ENCODE data around the gene ATP9B.

ATP9B gene

GRCh38 chr18:79251021-79251420, 181.8 kb downstream of the ATP9B start:
- Histone ChIP-seq H3K4me1 (ENCODE audit: insufficient read depth, low read length, poor library complexity, severe bottlenecking) (peaks cover 2% of the 10 kb centered on the region), H3K9me2 (replicated peaks; ENCODE audit: low read depth, low read length) (no peaks in the 10 kb centered on the region), H3K9ac (ENCODE audit: low read depth, low read length, poor library complexity, severe bottlenecking) (no peak overlapping the region), H3K79me2 (ENCODE audit: insufficient read depth, low read length) (no peaks in the 10 kb centered on the region), H3F3A (ENCODE audit: low read depth) (no peaks in the 10 kb centered on the region), H3K4me3 (ENCODE audit: low read length, poor library complexity, severe bottlenecking) (no peak overlapping the region), H3K9me3 (ENCODE audit: insufficient read depth, low read depth, low read length) (no peaks in the 10 kb centered on the region), H3K27me3 (ENCODE audit: insufficient read depth, low read length, poor library complexity, severe bottlenecking) (no peaks in the 10 kb centered on the region), H3K36me3 (ENCODE audit: insufficient read depth, low read length) (peaks cover 3% of the 10 kb centered on the region; the same call in 1 of the 2 replicates), H3K4me2 (ENCODE audit: low read depth, low read length, poor library complexity, severe bottlenecking) (no peak overlapping the region), H4K20me1 (ENCODE audit: insufficient read depth, low read length, poor library complexity, severe bottlenecking) (peaks cover 6% of the 10 kb centered on the region), H2AFZ (ENCODE audit: low read length) (no peak overlapping the region)
- no peak for TF ChIP-seq CTCF (conservative IDR thresholded peaks at IDR 0.05; ENCODE audit: low read length)
- no peak for TF ChIP-seq EZH2phosphoT487 (IDR thresholded peaks at IDR 0.05; ENCODE audit: borderline replicate concordance)

GRCh38 chr18:79252904-79253633, 183.9 kb downstream of the ATP9B start:
- H3K9me3 ChIP-seq (ENCODE audit: insufficient read depth, low read depth, low read length) = no peaks in the 10 kb centered on the region
- no peaks in the 10 kb centered on the region for H3F3A ChIP-seq (ENCODE audit: low read depth)
- no peaks in the 10 kb centered on the region for H3K79me2 ChIP-seq (ENCODE audit: insufficient read depth, low read length)
- H3K9ac ChIP-seq (ENCODE audit: low read depth, low read length, poor library complexity, severe bottlenecking) = no peak overlapping the region
- H3K4me1 ChIP-seq (ENCODE audit: insufficient read depth, low read length, poor library complexity, severe bottlenecking) = peaks cover 11% of the 10 kb centered on the region
- peaks cover 3% of the 10 kb centered on the region; the same call in 1 of the 2 replicates for H3K36me3 ChIP-seq (ENCODE audit: insufficient read depth, low read length)
- TF ChIP-seq CTCF (conservative IDR thresholded peaks at IDR 0.05; ENCODE audit: low read length) = no peak
- TF ChIP-seq EZH2phosphoT487 (IDR thresholded peaks at IDR 0.05; ENCODE audit: borderline replicate concordance) = no peak
- H4K20me1 ChIP-seq (ENCODE audit: insufficient read depth, low read length, poor library complexity, severe bottlenecking) = no peaks in the 10 kb centered on the region
- no peak overlapping the region for H3K4me3 ChIP-seq (ENCODE audit: low read length, poor library complexity, severe bottlenecking)
- no peaks in the 10 kb centered on the region for H3K9me2 ChIP-seq (replicated peaks; ENCODE audit: low read depth, low read length)
- no peak overlapping the region for H2AFZ ChIP-seq (ENCODE audit: low read length)
- no peaks in the 10 kb centered on the region for H3K27me3 ChIP-seq (ENCODE audit: insufficient read depth, low read length, poor library complexity, severe bottlenecking)
- H3K4me2 ChIP-seq (ENCODE audit: low read depth, low read length, poor library complexity, severe bottlenecking) = no peak overlapping the region

- Histone ChIP-seq H3K4me2 (ENCODE audit: low read depth, low read length, poor library complexity, severe bottlenecking) (peak overlapping the region; percentile 42), H3K9ac (ENCODE audit: low read depth, low read length, poor library complexity, severe bottlenecking) (no peak overlapping the region), H3K9me2 (replicated peaks; ENCODE audit: low read depth, low read length) (no peaks in the 10 kb centered on the region), H3K4me1 (ENCODE audit: insufficient read depth, low read length, poor library complexity, severe bottlenecking) (peaks cover 33% of the 10 kb centered on the region), H3K27me3 (ENCODE audit: insufficient read depth, low read length, poor library complexity, severe bottlenecking) (no peaks in the 10 kb centered on the region), H2AFZ (ENCODE audit: low read length) (no peak overlapping the region), H3K9me3 (ENCODE audit: insufficient read depth, low read depth, low read length) (no peaks in the 10 kb centered on the region), H3K36me3 (ENCODE audit: insufficient read depth, low read length) (peaks cover 3% of the 10 kb centered on the region; the same call in 1 of the 2 replicates), H4K20me1 (ENCODE audit: insufficient read depth, low read length, poor library complexity, severe bottlenecking) (no peaks in the 10 kb centered on the region), H3F3A (ENCODE audit: low read depth) (no peaks in the 10 kb centered on the region), H3K4me3 (ENCODE audit: low read length, poor library complexity, severe bottlenecking) (no peak overlapping the region), H3K79me2 (ENCODE audit: insufficient read depth, low read length) (no peaks in the 10 kb centered on the region)
- TF ChIP-seq CTCF (conservative IDR thresholded peaks at IDR 0.05; ENCODE audit: low read length) (no peak), EZH2phosphoT487 (IDR thresholded peaks at IDR 0.05; ENCODE audit: borderline replicate concordance) (no peak)
Observed at GRCh38 chr18:79257480-79257879, 188.3 kb downstream of the ATP9B start.

Data from Loucy (cell line).